GM18507 (cell line): ENCODE results near the gene SIVA1.

Source experiments
- DNase-seq: peaks from one replicate; pipeline ENCODE4 v3.0.0; 2011; ENCODE audit warnings: low read depth; ENCODE audit not compliant: insufficient read length; ENCODE audit errors: extremely low spot score
- FAIRE-seq: peaks from 2 replicates; lab custom pipeline; 2011; peaks lifted over from hg19 to GRCh38; lab: Jason Lieb, UNC

The SIVA1 gene

DNA sequence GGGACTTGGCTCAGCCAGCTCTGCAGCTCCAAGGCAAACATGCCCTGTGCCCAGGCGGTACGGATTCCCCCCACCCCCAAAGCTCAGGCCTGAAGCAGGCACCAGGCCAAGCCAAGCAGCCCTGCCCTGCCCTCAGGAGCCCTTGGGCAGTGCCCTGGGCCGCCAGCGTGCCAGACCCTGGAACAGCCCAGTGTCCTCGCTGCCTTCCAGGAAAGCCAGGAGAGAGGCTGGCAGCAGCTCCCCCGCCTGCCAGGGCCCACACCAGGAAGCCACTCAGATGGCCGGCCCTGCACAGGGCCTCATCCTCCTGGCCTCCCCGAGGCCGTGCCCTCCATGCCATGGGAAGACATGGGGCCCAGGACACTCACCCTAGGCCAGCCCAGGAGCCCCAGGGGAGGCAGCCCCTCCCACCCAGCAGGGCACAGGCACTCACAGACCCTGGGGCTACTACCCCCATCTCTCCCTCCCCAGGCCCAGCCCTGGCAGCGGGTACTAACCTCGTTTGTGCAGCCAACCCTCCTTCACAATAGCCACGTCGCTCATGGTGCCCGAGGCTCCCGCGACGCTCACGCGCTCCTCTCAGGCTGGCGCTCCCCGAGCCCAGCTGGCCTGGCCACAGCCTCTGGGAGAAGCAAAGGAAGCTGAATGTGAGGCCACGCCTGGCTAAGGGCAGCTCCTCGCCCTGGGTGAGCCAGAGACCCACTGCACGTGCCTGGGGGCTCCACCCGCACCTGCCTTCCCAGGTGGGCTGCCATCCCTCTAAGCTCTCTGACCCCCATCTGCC is 39.3 kb downstream of the SIVA1 start:
- FAIRE-seq (no peak), DNase-seq (no peak)

DNA sequence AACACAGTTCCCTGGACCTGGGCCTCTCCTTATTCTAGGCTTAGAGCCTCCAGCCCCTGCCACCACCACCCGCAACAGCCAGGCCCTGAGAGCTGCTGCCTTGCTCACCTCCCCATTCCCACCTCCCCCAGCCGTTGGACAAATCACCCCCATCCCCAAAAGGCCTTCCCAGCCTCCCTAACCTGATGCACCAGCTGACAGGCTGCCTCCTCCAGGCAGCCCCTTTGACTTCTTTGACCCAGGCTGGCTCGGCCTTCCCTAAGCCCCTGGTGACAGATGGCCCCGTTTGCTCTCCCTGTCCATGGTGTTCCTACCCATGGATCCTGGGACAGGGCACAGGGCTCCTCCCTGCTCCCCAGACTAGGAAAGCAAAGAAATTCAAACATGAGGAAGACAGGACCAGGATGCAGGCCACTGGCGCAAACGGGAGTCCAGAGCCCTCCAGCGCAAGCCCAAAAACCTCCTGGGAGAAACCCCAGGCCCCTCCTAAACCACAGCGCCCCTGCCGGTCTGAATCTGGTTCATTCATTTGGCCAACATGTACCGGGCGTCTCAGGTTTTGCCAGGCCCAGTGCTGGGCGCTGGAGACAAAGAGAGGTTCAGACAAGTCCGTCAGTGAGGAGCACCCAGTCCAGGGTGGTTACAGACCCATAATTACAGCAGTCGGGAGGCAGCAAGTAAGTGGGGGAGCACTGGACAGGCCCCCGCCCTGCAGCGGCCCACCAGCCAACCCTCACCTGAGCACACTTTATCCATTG is 40.2 kb downstream of the SIVA1 start:
- DNase-seq (no peak), FAIRE-seq (no peak)

DNA sequence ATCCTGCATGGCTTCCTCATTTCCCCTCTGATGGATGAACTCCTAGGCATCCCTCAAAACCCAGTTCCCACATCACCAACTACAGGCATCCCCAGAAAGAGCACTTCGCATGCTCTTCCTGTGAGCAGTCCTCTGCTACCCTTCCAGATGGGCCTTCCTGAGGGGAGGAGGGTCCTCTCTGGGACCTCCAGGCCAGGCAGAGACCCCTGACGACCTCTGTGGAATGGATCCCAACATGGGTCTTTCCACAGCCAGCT is 40.7 kb downstream of the SIVA1 start:
- DNase-seq (no peak), FAIRE-seq (no peak)

DNA sequence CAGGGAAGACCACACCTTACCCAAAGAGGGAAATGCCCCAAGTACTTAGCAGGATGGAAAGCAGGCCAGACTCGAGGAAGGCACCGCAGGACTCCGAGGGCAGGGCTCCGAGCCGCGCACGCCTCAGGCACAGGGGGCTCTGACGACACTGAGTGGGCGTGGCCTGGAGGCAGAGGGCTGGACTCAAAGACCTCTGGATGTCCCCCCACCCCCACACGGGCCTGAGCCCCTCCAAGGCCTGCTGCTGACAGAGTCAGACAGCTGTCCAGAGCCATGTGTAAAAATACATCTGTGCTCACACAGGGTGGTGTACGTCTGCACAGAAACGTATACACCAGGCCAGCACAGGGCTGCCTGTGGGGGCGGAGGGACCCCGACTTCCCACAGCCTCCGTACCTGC is 41.2 kb downstream of the SIVA1 start:
- DNase-seq (no peak), FAIRE-seq (peak; percentile 60)

DNA sequence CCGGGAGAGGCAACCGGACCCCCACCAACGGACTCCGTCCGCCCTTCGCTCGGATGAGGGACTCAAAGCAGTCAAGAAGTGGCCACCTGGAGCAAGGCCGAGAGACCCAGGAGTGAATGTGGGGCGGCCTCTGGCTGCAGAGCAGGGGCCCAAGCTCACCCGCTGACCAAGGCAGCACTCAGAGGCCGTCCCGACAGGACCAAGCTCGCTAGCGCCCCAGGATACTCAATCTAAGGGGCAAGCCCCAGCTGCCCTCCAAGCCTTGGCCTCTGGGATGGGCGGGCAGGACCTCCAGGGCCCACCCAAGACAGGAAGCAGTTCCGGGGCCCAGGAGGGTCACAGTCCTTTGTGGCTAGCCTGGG is 41.7 kb downstream of the SIVA1 start:
- no peak for DNase-seq
- peak; percentile 50 for FAIRE-seq

DNA sequence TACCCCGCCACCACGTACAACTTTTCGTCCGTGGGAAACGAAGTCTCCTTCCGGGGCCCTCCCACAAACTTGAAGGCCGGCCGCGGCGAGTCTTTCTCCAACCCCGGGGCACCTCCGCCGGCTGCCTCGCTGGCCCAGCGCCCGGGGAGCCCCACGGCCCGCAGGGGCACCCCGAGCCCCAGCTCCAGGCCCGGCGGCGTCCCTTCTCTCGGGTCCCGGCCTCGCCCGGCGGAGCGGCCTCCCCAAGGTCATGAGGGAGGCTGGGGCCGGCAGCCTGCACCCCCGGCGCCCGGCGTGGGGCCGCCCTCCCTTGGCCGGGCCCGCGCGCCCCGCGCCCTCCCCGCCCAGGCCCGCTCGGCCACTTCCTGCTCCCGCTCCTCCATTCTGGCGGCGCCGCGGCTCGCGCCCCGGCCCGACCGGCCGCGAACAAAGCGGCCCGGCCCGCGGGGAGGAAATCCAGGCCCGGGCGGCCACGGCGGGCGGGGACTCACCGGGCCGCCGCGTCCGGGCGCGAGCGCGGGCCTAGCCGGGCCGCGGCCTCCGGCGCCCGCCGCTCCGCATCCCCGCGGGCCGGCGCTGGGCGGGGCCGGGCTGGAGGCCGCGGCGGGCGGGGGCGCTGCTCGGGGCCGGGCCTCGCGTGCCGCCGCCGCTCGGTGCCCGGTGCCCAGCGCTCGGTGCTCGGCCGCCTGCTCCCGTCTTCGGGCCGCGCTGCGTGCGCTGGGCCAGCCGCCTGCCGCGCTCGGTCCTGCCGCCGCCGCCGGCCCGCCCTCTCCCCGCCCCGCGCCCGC is 42.2 kb downstream of the SIVA1 start, which contains the start of gene AKT1:
Gene AKT1, minus strand, starts transcription at position 756 of the 788 bp plus-strand sequence. CDS start 3,105 bp downstream, outside the sequence.
- DNase-seq (no peak), FAIRE-seq (no peak)

DNA sequence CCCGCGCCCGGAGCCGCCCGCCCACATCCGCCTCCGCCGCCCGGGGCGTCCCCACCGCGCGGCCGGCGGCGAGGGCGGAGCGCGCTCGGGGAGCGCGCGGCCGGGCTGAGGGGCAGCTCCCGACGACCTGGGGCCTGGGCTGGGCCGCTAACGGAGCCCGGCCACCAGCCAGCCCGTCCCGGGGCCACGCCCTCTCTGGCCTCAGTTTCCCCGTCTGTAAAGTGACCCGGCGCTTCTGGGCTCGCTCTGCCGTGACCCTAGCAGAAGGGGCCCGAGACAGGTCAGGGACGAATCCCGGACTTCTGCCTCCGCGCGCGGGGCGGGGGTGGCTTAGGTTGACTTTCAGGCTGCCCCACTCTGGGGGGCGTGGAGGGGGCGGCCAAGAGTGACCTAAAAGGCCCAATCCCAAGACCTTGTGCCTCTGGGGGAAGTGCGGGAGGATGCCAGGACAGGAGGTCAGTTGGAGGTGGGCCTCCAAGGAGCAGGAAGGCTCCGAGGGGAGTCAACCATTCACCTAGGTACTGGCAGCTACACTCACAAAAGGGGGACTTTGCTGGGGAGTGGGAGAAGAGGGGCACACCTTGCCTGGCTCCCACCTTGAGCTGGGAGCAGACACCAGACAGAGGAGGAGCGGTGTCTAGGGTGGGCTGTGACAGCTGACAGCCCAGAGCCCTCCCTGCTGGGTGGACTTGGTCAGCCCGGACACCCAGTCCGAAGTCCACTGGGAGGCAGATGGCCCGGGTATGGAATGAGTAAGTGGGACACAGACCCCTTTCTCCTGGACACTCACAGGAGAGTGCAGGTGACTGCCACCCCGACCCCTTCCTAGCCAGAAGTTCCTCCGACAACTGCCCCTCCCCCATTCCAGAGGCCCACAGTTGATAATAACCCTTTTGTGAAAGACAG is 43.1 kb downstream of the SIVA1 start:
- FAIRE-seq = no peak

DNA sequence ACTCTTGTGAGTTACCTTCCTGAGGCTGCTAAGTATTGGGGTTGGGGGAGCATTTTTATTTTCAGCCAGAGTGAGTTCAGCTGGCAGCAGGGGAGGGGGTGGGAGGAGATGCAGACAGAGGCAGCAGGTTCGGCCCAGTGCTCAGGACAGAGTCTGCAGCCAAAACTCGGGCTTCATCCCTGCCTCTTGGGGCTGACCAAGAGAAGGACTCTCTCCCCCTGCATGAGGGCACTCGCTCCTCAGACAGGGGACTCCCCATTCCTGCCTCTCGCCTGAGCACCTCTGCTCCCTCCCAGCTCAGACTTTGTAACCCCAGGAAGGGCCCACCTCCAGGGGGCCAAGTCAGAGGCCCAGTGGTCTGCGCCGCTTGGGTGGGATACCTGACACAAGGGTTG is 43.7 kb downstream of the SIVA1 start:
- FAIRE-seq (no peak), DNase-seq (no peak)

More for the DNA sequence above, 43.1 kb downstream of the SIVA1 start:
- peak; percentile 74 for DNase-seq

DNA sequence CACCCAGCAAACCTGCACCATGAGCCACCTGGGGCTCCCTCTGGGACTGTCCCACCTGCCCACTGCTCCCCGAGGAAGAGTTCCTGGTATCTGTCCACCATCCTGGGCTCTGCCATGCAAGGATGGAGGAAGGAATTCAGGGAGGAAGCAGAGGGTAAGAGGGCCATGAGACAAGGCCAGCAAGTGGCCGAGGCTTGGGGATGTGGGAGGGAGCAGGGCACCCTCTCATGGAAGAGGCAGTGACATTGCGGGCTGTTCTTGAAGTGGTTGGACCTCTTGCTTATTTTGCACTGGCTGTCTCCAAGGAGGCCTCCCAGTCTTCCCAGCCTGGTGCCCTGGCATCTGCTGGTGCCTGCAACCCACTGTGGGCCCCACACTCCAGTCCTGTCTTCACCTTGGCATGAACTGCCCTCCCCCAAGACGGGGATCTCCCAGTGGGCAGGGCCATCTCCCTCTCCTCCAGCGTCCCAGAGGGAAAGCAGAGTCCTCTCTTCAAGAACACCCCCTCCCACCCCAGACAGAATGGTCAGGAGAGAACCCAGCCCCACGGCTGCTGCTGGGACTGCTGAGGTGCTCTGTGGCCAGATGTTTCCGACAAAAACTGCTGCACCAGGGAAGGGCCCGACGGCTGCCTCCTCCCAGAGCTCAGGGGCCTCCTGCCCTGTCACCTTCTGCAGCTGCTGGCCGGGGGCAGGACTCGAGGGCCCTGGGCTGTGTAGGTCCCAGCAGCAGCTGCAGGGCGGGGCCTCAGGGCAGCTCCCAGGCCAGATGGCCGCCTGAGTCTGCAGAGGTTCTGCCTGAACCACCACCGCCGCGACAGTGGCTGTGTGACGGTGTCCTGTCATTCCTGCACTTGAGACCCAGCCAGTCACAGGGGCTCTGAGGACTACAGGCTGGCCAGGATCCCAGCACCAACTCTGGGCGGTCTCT is 44.4 kb downstream of the SIVA1 start:
- no peak for DNase-seq
- FAIRE-seq = no peak

DNA sequence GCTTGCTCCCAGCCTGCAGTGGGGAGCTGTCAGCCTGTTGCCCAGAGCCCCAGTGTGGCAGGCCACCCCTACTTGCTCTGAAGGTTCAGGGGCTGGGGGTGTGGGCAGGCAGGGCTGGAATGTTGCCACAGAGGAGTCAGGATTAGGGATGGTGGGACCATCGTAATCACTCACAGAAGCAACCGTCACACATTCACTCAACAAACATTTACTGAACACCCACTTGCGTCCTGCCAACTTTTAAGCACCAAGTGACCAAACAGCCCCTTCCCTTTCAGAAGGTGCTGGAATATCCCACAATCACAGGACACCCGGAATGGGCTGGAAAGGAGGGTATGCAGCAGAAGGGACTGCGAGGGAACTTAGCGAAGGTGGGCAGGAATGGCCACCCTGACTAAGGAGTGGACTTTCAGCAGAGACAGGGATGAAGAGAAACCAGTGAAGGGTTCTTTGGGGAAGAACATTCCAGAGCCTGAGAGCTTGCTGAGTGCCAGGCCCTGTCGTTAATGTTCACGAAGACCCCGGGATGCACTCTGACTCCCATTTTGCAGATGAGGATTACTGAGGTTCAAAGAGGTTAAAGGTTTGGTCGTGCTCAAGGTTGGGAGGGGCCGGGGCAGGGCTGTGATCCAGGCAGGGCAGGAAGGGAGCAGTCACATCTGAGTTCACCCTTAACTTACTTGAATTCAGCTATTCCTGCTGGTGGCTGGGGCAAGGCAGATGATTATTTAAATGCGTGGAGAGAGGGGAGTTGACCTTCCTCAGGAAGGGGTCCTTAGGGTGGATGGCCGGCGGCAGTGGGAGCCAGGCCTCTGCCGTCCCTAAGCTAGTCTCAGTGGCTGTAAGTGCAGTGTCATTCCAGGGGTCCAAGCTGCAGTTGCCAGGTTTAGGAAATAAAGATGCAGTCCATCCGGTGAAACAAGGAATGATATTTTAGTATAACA is 45.6 kb downstream of the SIVA1 start:
- DNase-seq = no peak
- no peak for FAIRE-seq

DNA sequence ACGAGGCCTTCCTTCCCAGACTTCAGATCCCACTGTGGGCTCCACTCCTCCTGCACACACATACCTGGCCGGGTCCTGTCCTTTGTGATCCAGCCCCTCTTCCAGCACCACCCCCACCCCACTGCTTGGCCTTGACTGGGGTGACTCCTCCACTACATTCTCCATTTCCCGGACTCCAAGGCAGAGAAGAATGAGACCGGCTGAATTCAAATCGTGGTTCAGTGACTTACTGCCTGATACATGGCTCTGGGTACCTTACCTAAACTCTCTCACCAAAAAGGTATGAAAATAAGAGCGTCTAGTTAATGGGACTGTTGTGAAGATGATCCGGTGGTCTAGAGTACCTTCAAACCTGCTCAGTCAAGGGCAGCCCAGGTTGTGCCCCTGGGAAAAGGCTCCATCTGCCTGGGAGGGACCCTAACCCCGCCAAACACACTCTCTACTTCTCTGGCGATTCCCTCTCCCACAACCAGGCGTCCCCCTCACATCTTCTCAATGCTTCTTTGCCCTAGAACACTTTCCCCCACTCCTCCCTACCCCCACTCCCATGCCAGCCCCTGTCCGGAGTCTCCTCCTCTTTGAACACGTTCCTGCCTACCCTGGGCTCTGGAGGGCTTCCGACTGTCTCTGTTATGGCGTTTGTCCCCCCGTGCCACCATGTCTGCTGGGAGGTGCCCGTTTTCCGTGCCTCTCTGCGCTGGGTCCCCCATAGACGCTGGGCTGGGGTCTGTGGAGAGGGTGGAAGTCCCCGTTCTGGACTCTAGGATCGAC is 46.5 kb downstream of the SIVA1 start:
- DNase-seq (no peak), FAIRE-seq (no peak)

DNA sequence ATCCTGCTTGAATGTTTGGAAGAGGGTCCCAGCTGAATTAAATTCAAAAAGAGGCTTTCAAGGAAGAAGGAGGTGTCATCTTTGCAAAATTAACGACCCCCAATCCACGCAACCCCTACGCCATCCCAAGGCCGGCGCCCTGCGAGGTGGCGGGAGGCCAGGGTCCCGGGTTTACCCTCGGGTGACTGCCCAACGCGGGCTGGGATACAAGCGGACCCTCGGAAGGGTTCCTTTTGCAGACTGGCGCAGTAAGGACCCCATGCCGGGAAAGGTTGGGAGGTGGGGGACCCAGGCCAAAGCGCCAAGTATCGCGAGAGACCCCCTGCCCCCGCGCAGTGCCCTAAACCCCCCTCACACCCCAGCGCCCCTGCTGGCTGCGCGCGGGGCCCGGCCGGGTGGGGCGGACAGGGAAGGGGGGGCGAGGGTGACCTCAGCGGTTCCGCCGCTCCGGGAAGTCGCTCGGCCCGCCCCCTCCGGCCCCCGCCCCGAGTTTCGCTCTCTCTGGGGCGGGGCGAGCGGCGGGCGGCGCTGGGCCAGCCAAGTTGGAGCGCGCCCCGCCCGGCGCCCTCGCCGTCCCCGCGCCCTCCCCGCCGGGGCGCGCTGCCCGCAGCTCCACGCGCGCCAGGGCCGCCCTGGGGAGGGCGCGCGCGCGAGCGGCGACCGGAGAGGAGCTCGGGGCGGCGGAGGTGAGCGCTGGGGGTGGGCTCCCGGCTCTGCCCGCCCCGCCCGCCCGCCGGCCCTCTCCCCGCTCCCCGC is 47.2 kb downstream of the SIVA1 start:
- peak; percentile 72 for DNase-seq

DNA sequence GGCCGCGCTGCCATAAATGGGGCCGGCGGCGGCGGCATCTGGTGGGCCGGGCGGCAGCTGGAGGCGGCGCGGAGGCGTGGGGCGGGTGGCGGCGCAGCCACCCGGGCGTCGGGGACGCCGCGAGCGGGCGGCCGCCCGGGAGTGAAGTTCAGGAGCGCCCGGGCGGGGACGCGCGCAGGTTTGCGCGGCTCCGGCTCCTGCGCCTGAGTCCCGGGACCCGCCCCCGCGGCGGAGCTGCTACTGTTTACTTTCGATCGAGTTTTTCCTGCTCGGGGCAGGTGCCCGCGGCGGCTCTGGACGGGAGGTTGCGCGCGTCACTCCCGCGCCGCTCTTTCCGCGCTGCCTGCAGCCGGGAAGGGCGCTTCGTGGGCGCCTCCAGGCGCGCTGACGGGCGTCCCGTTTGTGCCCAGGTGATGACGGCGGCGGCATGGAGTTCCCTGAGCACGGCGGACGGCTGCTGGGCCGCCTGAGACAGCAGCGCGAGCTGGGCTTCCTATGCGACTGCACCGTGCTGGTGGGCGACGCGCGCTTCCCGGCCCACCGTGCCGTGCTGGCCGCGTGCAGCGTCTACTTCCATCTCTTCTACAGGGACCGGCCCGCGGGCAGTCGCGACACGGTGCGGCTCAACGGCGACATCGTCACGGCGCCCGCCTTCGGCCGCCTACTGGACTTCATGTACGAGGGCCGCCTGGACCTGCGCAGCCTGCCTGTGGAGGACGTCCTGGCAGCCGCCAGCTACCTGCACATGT is 48.0 kb downstream of the SIVA1 start, which contains the start of gene ZBTB42:
Gene ZBTB42, plus strand, starts transcription at position 331 of the 749 bp plus-strand sequence. Its CDS starts 97 bp downstream, at position 428.
- DNase-seq = no peak
- no peak for FAIRE-seq

More for the DNA sequence above, 47.2 kb downstream of the SIVA1 start:
- FAIRE-seq = no peak

DNA sequence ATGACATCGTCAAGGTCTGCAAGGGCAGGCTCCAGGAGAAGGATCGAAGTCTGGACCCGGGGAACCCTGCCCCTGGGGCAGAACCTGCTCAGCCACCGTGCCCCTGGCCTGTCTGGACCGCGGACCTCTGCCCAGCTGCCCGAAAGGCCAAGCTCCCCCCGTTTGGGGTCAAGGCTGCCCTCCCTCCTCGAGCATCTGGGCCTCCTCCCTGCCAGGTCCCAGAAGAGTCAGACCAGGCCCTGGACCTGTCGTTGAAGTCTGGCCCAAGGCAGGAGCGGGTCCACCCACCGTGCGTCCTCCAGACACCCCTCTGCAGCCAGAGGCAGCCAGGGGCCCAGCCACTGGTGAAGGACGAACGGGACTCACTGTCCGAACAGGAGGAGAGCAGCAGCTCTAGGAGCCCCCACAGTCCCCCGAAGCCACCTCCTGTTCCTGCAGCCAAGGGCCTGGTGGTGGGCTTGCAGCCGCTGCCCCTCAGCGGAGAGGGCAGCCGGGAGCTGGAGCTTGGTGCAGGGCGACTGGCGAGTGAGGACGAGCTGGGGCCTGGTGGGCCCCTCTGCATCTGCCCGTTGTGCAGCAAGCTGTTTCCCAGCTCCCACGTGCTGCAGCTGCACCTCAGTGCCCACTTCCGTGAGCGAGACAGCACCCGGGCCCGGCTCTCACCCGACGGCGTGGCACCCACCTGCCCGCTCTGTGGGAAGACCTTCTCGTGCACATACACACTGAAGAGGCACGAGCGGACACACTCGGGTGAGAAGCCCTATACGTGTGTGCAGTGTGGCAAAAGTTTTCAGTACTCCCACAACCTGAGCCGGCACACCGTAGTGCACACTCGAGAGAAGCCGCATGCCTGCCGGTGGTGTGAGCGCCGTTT is 48.8 kb downstream of the SIVA1 start:
- FAIRE-seq = no peak
- DNase-seq = no peak
